Adrenal gland (tissue), 5 donors: ENCODE measurements around the gene IL3.

Experiments used
- POLR2A ChIP-seq, 2 donors: fragments of 450-650 bp; IDR thresholded peaks; one replicate each; pipeline ENCODE4 v1.6.1; 2017; ENCODE audit warnings: antibody characterized with exemption in 2 of 2, mild to moderate bottlenecking in 2 of 2, moderate library complexity in 1 of 2
- TF ChIP-seq, protein P1 (sequence below), 6 experiments: fragments of 450-650 bp in 4 of 6; fragments of 200-600 bp in 2 of 6; sonication (generic) in 1 of 6; IDR thresholded peaks; 1 replicate in 5 of 6; 2 replicates in 1 of 6; pipeline versions ENCODE4 v1.5.1 to v1.8.0; 2016 to 2021; ENCODE audit warnings: antibody characterized with exemption in 6 of 6, mild to moderate bottlenecking in 2 of 6, moderate library complexity in 1 of 6
- donor health status: DM: no; HTN: no; CAD: no.

DNA sequence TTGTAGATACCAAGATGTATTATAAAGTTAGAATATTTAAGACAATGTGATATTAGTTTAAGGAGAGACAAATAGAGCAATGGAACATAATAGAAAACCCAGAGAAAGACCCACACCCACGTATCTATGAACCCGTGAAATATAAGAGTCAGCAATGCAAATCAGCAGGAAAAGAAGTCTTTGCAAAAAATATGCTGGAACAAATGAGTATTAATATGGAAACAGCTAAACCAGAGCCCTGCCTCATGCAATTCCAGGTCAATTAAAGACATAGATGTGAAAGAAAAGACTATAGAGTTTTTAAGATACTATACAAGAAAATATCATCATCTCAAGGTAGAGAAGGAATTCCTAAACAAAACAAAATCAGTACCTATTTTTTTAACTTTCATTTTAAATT is 23.1 kb upstream of the IL3 start:
- TF ChIP-seq, protein P1, sequence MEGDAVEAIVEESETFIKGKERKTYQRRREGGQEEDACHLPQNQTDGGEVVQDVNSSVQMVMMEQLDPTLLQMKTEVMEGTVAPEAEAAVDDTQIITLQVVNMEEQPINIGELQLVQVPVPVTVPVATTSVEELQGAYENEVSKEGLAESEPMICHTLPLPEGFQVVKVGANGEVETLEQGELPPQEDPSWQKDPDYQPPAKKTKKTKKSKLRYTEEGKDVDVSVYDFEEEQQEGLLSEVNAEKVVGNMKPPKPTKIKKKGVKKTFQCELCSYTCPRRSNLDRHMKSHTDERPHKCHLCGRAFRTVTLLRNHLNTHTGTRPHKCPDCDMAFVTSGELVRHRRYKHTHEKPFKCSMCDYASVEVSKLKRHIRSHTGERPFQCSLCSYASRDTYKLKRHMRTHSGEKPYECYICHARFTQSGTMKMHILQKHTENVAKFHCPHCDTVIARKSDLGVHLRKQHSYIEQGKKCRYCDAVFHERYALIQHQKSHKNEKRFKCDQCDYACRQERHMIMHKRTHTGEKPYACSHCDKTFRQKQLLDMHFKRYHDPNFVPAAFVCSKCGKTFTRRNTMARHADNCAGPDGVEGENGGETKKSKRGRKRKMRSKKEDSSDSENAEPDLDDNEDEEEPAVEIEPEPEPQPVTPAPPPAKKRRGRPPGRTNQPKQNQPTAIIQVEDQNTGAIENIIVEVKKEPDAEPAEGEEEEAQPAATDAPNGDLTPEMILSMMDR (IDR thresholded peaks at IDR 0.05), result no peak
- TF ChIP-seq POLR2A (IDR thresholded peaks at IDR 0.05), result no peak
